Activated naive CD8-positive, alpha-beta T cell treated with anti-CD3 and anti-CD28 coated beads, Interleukin-2, amount 50 U/mL, for 24 hours (primary cell): ENCODE measurements around the gene MUC12.
"Not testable (repeated sequence)": the region's sequence is repeated elsewhere in the genome, so short reads cannot be mapped to it uniquely, and the experiment has no call there.

Experiments
- ATAC-seq: fragments of 150-1000 bp; cut with Tn5 transposase; one replicate; pipeline ENCODE4 v1.10.0; 2021
- DNase-seq: peaks from one replicate; pipeline ENCODE4 v3.0.0; 2021
- H3K27ac Mint-ChIP-seq: one replicate; pipeline ENCODE4 v1.8.0; 2021; ENCODE audit warnings: mild to moderate bottlenecking, mixed read lengths
- H3K27me3 Mint-ChIP-seq: one replicate; pipeline ENCODE4 v1.8.0; 2021; ENCODE audit warnings: mixed read lengths
- H3K36me3 Mint-ChIP-seq: one replicate; pipeline ENCODE4 v1.8.0; 2021; ENCODE audit warnings: low read depth, mixed read lengths
- H3K4me1 Mint-ChIP-seq: one replicate; pipeline ENCODE4 v1.8.0; 2021; ENCODE audit warnings: mixed read lengths
- H3K4me3 Mint-ChIP-seq: one replicate; pipeline ENCODE4 v1.8.0; 2021; ENCODE audit warnings: mild to moderate bottlenecking, moderate library complexity, mixed read lengths
- H3K9me3 Mint-ChIP-seq: one replicate; pipeline ENCODE4 v1.8.0; 2021; ENCODE audit warnings: mixed read lengths

MUC12 gene

DNA sequence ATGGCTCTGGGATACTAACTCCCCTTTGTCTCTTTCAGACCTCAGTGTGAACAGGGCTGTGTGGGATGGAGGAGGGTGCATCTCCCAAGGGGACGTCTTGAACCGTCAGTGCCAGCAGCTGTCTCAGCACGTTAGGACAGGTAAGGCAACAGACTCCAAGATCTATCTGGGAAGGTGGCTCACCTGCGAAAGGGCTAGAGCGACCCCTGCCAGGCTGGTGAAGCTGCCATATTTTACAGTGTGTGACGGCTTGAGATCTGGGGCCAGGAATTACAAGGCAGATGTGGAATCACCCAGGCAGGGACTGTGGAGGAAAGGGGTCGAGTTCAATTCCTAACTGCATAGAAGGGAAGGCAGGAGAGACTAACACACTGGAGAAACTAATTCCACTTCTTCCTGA lies 61.7 kb downstream of the MUC12 start:
- no peaks in the 10 kb centered on the region for H3K36me3 Mint-ChIP-seq
- DNase-seq = no peak
- no peak for ATAC-seq
- no peak overlapping the region for H3K4me3 Mint-ChIP-seq
- H3K27me3 Mint-ChIP-seq = peaks cover 10% of the 10 kb centered on the region
- no peaks in the 10 kb centered on the region for H3K4me1 Mint-ChIP-seq
- no peaks in the 10 kb centered on the region for H3K9me3 Mint-ChIP-seq
- no peak overlapping the region for H3K27ac Mint-ChIP-seq

DNA sequence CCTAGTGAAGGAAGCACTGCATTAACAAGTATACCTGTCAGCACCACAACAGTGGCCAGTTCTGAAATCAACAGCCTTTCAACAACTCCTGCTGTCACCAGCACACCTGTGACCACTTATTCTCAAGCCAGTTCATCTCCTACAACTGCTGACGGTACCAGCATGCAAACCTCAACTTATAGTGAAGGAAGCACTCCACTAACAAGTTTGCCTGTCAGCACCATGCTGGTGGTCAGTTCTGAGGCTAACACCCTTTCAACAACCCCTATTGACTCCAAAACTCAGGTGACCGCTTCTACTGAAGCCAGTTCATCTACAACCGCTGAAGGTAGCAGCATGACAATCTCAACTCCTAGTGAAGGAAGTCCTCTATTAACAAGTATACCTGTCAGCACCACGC lies 66.6 kb downstream of the MUC12 start:
- no peak overlapping the region for H3K4me3 Mint-ChIP-seq
- no peaks in the 10 kb centered on the region for H3K36me3 Mint-ChIP-seq
- H3K9me3 Mint-ChIP-seq = no peaks in the 10 kb centered on the region
- ATAC-seq = no peak
- H3K4me1 Mint-ChIP-seq = no peaks in the 10 kb centered on the region
- no peak overlapping the region for H3K27ac Mint-ChIP-seq
- peaks cover 5% of the 10 kb centered on the region for H3K27me3 Mint-ChIP-seq
- DNase-seq = no peak

DNA sequence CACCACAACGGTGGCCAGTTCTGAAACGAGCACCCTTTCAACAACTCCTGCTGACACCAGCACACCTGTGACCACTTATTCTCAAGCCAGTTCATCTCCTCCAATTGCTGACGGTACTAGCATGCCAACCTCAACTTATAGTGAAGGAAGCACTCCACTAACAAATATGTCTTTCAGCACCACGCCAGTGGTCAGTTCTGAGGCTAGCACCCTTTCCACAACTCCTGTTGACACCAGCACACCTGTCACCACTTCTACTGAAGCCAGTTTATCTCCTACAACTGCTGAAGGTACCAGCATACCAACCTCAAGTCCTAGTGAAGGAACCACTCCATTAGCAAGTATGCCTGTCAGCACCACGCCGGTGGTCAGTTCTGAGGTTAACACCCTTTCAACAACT lies 71.9 kb downstream of the MUC12 start:
- H3K4me3 Mint-ChIP-seq, H3K4me1 Mint-ChIP-seq, H3K27me3 Mint-ChIP-seq, H3K36me3 Mint-ChIP-seq, ATAC-seq, H3K9me3 Mint-ChIP-seq, H3K27ac Mint-ChIP-seq, DNase-seq: not testable (repeated sequence)

DNA sequence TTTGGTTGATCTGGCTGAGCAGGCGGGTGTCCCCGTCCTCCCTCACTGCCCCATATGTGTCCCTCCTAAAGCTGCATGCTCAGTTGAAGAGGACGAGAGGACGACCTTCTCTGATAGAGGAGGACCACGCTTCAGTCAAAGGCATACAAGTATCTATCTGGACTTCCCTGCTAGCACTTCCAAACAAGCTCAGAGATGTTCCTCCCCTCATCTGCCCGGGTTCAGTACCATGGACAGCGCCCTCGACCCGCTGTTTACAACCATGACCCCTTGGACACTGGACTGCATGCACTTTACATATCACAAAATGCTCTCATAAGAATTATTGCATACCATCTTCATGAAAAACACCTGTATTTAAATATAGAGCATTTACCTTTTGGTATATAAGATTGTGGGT lies 89.0 kb downstream of the MUC12 start:
- Mint-ChIP-seq H3K4me1 (peaks cover 2% of the 10 kb centered on the region), H3K27me3 (peaks cover 36% of the 10 kb centered on the region), H3K9me3 (no peaks in the 10 kb centered on the region), H3K4me3 (no peak overlapping the region), H3K36me3 (no peaks in the 10 kb centered on the region), H3K27ac (no peak overlapping the region)
- ATAC-seq (no peak), DNase-seq (peak; percentile 55)

DNA sequence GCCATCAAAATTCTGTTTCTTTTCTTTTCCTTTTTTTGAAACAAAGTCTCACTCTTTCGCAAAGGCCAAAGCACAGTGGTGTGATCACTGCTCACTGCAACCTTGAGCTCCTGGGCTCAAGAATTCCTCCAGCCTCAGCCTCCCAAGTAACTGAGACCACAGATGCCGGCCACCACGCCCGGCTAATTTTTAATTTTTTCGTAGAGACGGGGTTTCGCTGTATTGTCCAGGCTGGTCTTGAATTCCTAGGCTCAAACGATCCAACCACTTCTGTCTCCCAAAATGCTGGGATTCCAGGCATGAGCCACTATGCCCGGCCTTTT lies 90.2 kb downstream of the MUC12 start:
- Mint-ChIP-seq H3K27ac (no peak overlapping the region), H3K27me3 (peaks cover 41% of the 10 kb centered on the region), H3K4me1 (peaks cover 2% of the 10 kb centered on the region), H3K4me3 (no peak overlapping the region), H3K36me3 (no peaks in the 10 kb centered on the region), H3K9me3 (no peaks in the 10 kb centered on the region)
- ATAC-seq (no peak), DNase-seq (no peak)

DNA sequence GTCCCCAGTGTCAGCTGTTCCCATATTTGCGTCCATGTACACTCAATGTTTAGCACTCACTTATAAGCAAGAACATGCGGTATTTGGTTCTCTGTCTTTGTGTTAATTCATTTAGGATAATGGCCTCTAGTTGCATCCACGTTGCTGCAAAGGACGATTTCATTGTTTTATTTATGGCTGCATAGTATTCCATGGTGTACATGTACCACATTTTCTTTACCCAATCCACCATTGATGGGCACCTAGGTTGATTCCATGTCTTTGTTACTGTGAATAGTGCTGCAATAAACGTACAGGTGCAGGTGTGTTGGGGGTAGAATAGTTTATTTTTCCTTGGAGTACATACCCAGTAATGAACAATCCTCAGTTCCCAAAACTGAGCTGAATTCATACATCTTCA lies 91.6 kb downstream of the MUC12 start:
- no peaks in the 10 kb centered on the region for H3K9me3 Mint-ChIP-seq

DNA sequence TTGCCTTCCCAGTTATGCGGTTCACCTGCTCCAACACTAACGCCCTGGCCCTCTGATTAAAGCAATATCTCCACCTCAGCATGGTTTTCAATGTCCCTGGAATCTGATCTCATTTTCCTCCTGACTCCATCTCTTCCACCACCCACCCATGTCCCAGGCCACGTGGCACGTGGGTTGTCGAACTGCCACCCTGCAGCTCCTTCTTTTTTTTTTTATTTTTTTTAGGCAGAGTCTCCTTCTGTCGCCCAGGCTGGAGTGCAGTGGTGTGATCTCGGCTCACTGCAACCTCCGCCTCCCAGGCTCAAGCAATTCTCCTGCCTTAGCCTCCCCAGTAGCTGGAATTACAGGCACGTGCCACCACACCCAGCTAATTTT lies 94.8 kb downstream of the MUC12 start:
- not testable (repeated sequence) for H3K36me3 Mint-ChIP-seq, ATAC-seq, H3K4me1 Mint-ChIP-seq, H3K4me3 Mint-ChIP-seq, H3K27ac Mint-ChIP-seq, DNase-seq, H3K9me3 Mint-ChIP-seq
- H3K27me3 Mint-ChIP-seq = peaks cover 38% of the 10 kb centered on the region

More for the DNA sequence above, 91.6 kb downstream of the MUC12 start:
- Mint-ChIP-seq H3K4me3 (no peak overlapping the region), H3K36me3 (no peaks in the 10 kb centered on the region), H3K27ac (no peak overlapping the region), H3K4me1 (peaks cover 2% of the 10 kb centered on the region), H3K27me3 (peaks cover 43% of the 10 kb centered on the region)
- no peak for DNase-seq
- ATAC-seq = no peak

DNA sequence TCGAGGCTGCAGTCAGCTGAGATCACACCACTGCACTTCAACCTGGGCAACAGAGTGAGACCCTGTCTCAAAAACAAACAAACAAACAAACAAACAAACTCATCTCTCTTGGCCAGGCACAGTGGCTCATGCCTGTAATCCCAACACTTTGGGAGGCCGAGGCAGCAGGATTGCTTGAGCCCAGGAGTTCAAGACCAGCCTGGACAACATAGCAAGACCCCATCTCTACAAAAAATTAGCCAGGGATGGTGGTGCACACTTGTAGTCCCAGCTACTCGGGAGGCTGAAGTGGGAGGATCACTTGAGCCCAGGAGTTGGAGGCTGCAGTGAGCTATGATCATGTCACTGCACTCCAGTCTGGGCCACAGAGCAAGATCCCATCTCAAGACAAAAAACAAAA lies 95.8 kb downstream of the MUC12 start:
- H3K4me3 Mint-ChIP-seq, ATAC-seq, DNase-seq, H3K36me3 Mint-ChIP-seq, H3K27ac Mint-ChIP-seq, H3K4me1 Mint-ChIP-seq, H3K9me3 Mint-ChIP-seq: not testable (repeated sequence)
- H3K27me3 Mint-ChIP-seq = peaks cover 34% of the 10 kb centered on the region

DNA sequence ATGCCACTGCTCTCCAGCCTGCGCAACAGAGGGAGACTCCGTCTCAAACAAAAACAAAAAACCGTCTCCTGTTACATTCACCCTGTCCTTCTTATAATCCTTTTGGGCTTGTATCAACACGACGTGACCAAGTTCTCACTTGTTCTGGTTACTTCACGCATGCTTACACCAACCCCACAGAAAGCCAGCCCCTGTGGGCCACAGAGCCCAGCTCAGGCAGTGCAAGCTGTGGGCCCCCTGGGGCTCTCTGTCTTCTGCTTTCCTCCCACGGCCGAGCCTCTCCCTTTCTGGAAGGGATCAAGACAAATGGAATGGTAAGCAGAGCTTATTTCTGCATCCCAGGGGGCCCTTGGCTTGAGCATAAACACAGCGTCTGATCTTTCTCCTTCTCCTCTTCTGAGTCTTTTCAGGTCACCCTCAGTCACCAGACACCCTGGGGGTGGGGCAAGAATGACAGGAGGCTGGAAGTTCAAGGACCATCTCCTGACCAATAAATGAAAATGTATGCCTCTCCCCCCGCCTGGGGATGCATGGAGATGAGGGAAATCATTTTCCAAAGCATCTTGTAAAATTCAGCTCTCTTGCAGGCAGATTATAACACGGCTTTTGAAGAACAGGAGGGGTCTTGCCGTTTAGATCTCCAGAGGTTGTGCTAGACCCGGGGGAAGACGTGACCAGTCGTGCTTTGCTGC lies 96.9 kb downstream of the MUC12 start:
- Mint-ChIP-seq H3K4me1 (no peaks in the 10 kb centered on the region), H3K27ac (no peak overlapping the region), H3K4me3 (no peak overlapping the region), H3K27me3 (peaks cover 28% of the 10 kb centered on the region), H3K9me3 (no peaks in the 10 kb centered on the region), H3K36me3 (no peaks in the 10 kb centered on the region)
- DNase-seq = no peak
- no peak for ATAC-seq

DNA sequence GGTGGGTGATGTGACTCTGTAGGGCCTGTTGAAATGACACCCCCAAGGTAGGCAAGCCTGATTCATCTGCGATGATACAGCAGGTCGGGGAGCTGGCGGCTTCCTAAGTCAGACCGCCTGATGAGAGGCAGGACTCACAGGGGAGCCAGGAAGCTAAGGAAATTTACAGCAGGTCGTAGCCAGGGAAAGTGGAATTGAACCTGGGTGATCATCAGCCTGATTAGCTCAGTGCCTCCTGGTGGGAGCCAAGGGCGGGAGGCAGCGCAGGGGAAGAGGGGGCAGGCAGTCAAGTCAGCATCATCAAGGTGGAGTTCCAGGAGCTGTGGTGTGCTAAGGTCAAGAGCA lies 97.4 kb downstream of the MUC12 start:
- Mint-ChIP-seq H3K4me3 (no peak overlapping the region), H3K4me1 (no peaks in the 10 kb centered on the region), H3K27me3 (peaks cover 23% of the 10 kb centered on the region), H3K36me3 (no peaks in the 10 kb centered on the region), H3K9me3 (no peaks in the 10 kb centered on the region), H3K27ac (no peak overlapping the region)
- no peak for ATAC-seq
- no peak for DNase-seq

DNA sequence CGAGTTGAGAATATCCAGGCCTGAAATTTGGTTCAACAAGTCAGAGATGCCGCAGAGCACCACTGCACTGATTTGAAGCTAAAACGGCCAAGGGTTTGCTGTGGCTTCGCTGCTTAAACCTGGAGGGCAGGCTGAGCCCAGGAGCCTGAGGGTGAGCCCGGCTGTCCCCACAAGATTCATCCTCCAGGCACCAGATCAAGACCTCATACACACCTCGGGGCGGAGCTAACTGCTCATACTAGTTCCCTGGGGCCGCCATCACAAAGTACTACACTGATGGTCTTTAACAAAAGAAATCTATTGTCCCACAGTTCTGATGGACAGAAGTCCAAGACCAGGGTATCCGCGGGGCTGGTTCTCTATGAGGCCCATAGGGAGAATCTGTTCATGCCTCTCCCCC lies 99.0 kb downstream of the MUC12 start:
- H3K9me3 Mint-ChIP-seq = no peaks in the 10 kb centered on the region
- no peaks in the 10 kb centered on the region for H3K36me3 Mint-ChIP-seq
- H3K27me3 Mint-ChIP-seq = peaks cover 23% of the 10 kb centered on the region
- no peak for DNase-seq
- ATAC-seq = no peak
- H3K4me1 Mint-ChIP-seq = no peaks in the 10 kb centered on the region
- no peak overlapping the region for H3K4me3 Mint-ChIP-seq
- H3K27ac Mint-ChIP-seq = no peak overlapping the region
